ENCODE measurements around the gene UMAD1.

DNA sequence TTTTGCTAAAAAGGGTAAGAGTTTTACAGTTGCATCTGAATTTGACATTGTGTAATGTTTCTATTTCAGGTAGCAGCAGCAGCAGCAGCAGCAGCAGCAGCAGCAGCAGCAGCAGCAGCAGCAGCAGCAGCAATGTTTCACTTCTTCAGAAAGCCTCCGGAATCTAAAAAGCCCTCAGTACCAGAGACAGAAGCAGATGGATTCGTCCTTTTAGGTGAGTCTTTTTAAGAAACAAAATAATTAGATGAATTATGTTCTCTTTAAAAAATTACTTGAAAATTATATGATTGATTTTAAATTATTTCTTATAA, 32.6 kb downstream of the UMAD1 start:
- TF ChIP-seq ARNTL (CRISPR knock-in tag; IDR thresholded peaks at IDR 0.05; ENCODE audit: borderline replicate concordance, low read depth) (no peak), TOX (CRISPR knock-in tag; IDR thresholded peaks at IDR 0.05; ENCODE audit: borderline replicate concordance) (no peak)

Measured in SK-N-SH treated with all-trans-retinoic acid at 6 μM for 48 hours (cell line).